Kidney (tissue), 14 donors: ENCODE results near the gene TEX48. TPM values are rescaled to one million over a fixed set of nuclear protein-coding genes. Genes with fewer than 3 reads are reported as not detected.

ENCODE experiments used
- DNase-seq, 5 donors: peaks; one replicate each; pipeline ENCODE4 v3.0.0-alpha.2; 2013 to 2020
- FAIRE-seq: peaks from 2 replicates; lab custom pipeline; 2012; peaks lifted over from hg19 to GRCh38; lab: Jason Lieb, UNC
- H3K27ac ChIP-seq, 2 donors: one replicate each; pipeline ENCODE4 v1.7.0; 2013; ENCODE audit warnings: low read depth in 2 of 2, low read length in 2 of 2, inconsistent platforms in 1 of 2
- H3K27me3 ChIP-seq: one replicate; pipeline ENCODE4 v1.7.1; 2013; ENCODE audit warnings: low read length, inconsistent platforms; ENCODE audit not compliant: control insufficient read depth, insufficient read depth
- H3K36me3 ChIP-seq, 3 donors: one replicate each; pipeline versions ENCODE4 v1.7.0 to v1.7.1; 2013; ENCODE audit warnings: low read length in 3 of 3, control low read depth in 1 of 3, inconsistent platforms in 1 of 3; ENCODE audit not compliant: insufficient read depth in 3 of 3, control insufficient read depth in 2 of 3
- H3K4me1 ChIP-seq, 3 donors: one replicate each; pipeline versions ENCODE4 v1.7.0 to v1.7.1; 2013; ENCODE audit warnings: low read length in 3 of 3, inconsistent platforms in 1 of 3, low read depth in 1 of 3; ENCODE audit not compliant: control insufficient read depth in 2 of 3, insufficient read depth in 2 of 3
- H3K4me3 ChIP-seq, 3 donors: one replicate each; pipeline versions ENCODE4 v1.7.0 to v1.8.1; 2013; ENCODE audit warnings: low read length in 3 of 3, control low read depth in 1 of 3, inconsistent platforms in 1 of 3
- H3K9ac ChIP-seq, 3 donors: one replicate each; pipeline versions ENCODE4 v1.7.0 to v1.7.1; 2013; ENCODE audit warnings: low read length in 3 of 3, control low read depth in 1 of 3, inconsistent platforms in 1 of 3
- H3K9me3 ChIP-seq, 3 donors: one replicate each; pipeline versions ENCODE4 v1.7.0 to v1.7.1; 2013; ENCODE audit warnings: low read length in 3 of 3, control low read depth in 1 of 3, inconsistent platforms in 1 of 3; ENCODE audit not compliant: control insufficient read depth in 2 of 3, insufficient read depth in 1 of 3
- CTCF ChIP-seq: IDR thresholded peaks from 3 replicates; pipeline ENCODE4 v1.5.1; 2012; ENCODE audit warnings: mild to moderate bottlenecking, moderate library complexity, borderline replicate concordance; ENCODE audit not compliant: insufficient read depth; ENCODE audit errors: extremely low read depth
- intact Hi-C: fragments of 100-400 bp; cut with DNase I; formaldehyde crosslinking; loops from one replicate; pipeline ENCODE4 v1.11.1; 2022
- polyA plus RNA-seq: library from polyadenylated mRNA; stranded (reverse); fragments of 350-450 nt; fragmentation: Illumina TruSeq; extraction: RNeasy Lipid Tissue Mini Kit (QIAGEN cat#74804); gene quantifications from one replicate; pipeline ENCODE4 v1.2.3, GENCODE V29; 2014; ENCODE audit warnings: low read depth, low replicate concordance; ENCODE audit not compliant: insufficient read depth
- total RNA-seq: library from RNA; stranded (reverse); fragmentation: NEBNext Ultra II Directional; extraction: Animal tissue kit (Norgen Biotek cat#: 25700); gene quantifications from one replicate; pipeline ENCODE4 v1.2.1, GENCODE V29; 2021
- donor health status: control.
- donor health status: control.
- donor health status: control.
- donor health status: control.
- donor health status: control.
- donor health status: DM: yes; HTN: yes; CAD: no.
- donor health status: Normal renal cell carcinoma (clear cell type).

TEX48 gene
- total and polyA plus RNA-seq, 2 donors from 2014 or later = not detected

GRCh38 chr9:114689813-114690212 lies 7.8 kb upstream of the TEX48 start:
- intact Hi-C loops = no loop called here
- FAIRE-seq (no peak), DNase-seq (no peak)

GRCh38 chr9:114688909-114689610 lies 7.1 kb upstream of the TEX48 start:
- no peak for TF ChIP-seq CTCF
- DNase-seq (no peak), FAIRE-seq (no peak)
- Histone ChIP-seq H3K4me3 (no peak overlapping the region), H3K9me3 (no peaks in the 10 kb centered on the region), H3K9ac (no peak overlapping the region), H3K36me3 (no peaks in the 10 kb centered on the region), H3K27ac (no peak overlapping the region), H3K27me3 (no peaks in the 10 kb centered on the region), H3K4me1 (no peaks in the 10 kb centered on the region)
- intact Hi-C loops = no loop called here

More at GRCh38 chr9:114689813-114690212, 7.8 kb upstream of the TEX48 start:
- Histone ChIP-seq H3K4me1 (no peaks in the 10 kb centered on the region), H3K36me3 (no peaks in the 10 kb centered on the region), H3K9ac (no peak overlapping the region), H3K9me3 (no peaks in the 10 kb centered on the region), H3K27ac (no peak overlapping the region), H3K4me3 (no peak overlapping the region), H3K27me3 (no peaks in the 10 kb centered on the region)
- TF ChIP-seq CTCF = no peak

GRCh38 chr9:114688379-114688778 lies 6.4 kb upstream of the TEX48 start:
- Histone ChIP-seq H3K9ac (no peak overlapping the region), H3K4me3 (no peak overlapping the region), H3K27ac (no peak overlapping the region), H3K4me1 (no peaks in the 10 kb centered on the region), H3K9me3 (no peaks in the 10 kb centered on the region), H3K36me3 (no peaks in the 10 kb centered on the region), H3K27me3 (no peaks in the 10 kb centered on the region)
- intact Hi-C loops = no loop called here
- FAIRE-seq (no peak), DNase-seq (no peak)
- TF ChIP-seq CTCF = no peak
